Central memory CD8-positive, alpha-beta T cell (primary cell): ENCODE measurements around the gene RAB42.

Experiments used
- ATAC-seq: fragments of 150-1000 bp; cut with Tn5 transposase; replicated peaks from 2 replicates; pipeline ENCODE4 v1.10.0; 2022; ENCODE audit warnings: mild to moderate bottlenecking, moderate FRiP score, moderate number of reproducible peaks; ENCODE audit not compliant: poor library complexity, severe bottlenecking; ENCODE audit errors: extremely low read depth
- DNase-seq, 2 donors: peaks; one replicate each; pipeline ENCODE4 v3.0.0; 2021; ENCODE audit warnings: low spot score in 2 of 2
- H3K27ac Mint-ChIP-seq: one replicate; pipeline ENCODE4 v1.8.0; 2022; ENCODE audit warnings: low read depth, mild to moderate bottlenecking, moderate library complexity, mixed read lengths
- H3K27me3 Mint-ChIP-seq: one replicate; pipeline ENCODE4 v1.8.0; 2022; ENCODE audit warnings: mixed read lengths
- H3K36me3 Mint-ChIP-seq: one replicate; pipeline ENCODE4 v1.8.0; 2022; ENCODE audit warnings: mild to moderate bottlenecking, moderate library complexity, mixed read lengths; ENCODE audit not compliant: insufficient read depth
- H3K4me1 Mint-ChIP-seq: one replicate; pipeline ENCODE4 v1.8.0; 2022; ENCODE audit warnings: mixed read lengths
- H3K4me3 Mint-ChIP-seq: one replicate; pipeline ENCODE4 v1.8.0; 2022; ENCODE audit warnings: mild to moderate bottlenecking, moderate library complexity, mixed read lengths
- H3K9me3 Mint-ChIP-seq: one replicate; pipeline ENCODE4 v1.8.0; 2022; ENCODE audit warnings: mixed read lengths

Gene RAB42

DNA sequence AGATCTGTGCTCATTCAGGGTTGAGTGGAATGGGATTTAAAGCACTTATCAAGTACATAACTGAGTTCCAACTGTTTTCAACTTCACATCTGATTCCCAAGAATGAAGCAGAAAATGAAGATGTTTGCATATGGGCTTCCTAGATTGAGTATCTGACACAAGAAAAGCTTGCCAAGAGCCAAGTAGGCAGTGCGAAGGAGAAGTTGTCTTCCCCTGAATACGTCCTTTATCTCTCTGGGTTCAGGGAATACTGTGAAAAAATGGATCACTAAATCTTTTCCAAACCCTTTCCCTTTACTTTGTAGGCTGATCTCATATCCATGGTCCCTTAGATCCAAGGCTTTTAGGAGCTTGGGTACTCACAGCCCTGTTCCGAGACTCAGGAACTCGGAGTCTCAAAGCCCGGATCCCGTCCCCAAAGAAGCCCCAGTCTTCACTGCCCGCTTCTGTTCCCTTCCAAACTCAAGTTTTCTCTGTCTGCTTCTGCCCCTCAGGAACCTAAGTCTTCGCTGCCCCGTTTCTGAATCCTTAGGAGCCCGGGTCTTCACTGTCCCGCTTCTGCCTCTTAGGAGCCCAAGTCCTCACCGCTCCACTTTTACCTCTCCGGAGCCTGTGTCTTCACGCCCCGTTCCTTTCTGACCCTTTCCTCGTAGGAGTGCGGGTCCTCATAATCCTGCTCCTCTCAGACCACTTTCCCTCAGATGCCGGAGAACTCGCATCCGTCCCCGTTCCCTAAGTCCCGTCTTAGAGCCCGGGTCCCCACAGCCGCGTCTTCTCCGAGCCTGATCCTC is 50.2 kb downstream of the RAB42 start:
- Mint-ChIP-seq H3K4me3 (peak overlapping the region; percentile 100), H3K9me3 (no peaks in the 10 kb centered on the region), H3K36me3 (peaks cover 21% of the 10 kb centered on the region), H3K4me1 (peaks cover 32% of the 10 kb centered on the region), H3K27me3 (no peaks in the 10 kb centered on the region), H3K27ac (peak overlapping the region; percentile 100)
- DNase-seq, result no peak
- peak; percentile 3 for ATAC-seq

GRCh38 chr1:28642847-28643635 is 51.0 kb downstream of the RAB42 start, which contains the start of gene TAF12:
TAF12 (minus strand) TSS chr1:28643067; CDS start chr1:28622081, 20,986 bp downstream.
- DNase-seq (peak; percentile 71 to 83), ATAC-seq (peak; percentile 86)
- peaks cover 36% of the 10 kb centered on the region for H3K4me1 Mint-ChIP-seq
- H3K9me3 Mint-ChIP-seq, result no peaks in the 10 kb centered on the region
- peak within 1 kb of the TSS; percentile 100 for H3K4me3 Mint-ChIP-seq
- peaks cover 24% of the 10 kb centered on the region for H3K36me3 Mint-ChIP-seq
- H3K27me3 Mint-ChIP-seq, result no peaks in the 10 kb centered on the region
- H3K27ac Mint-ChIP-seq, result peak within 1 kb of the TSS; percentile 100

DNA sequence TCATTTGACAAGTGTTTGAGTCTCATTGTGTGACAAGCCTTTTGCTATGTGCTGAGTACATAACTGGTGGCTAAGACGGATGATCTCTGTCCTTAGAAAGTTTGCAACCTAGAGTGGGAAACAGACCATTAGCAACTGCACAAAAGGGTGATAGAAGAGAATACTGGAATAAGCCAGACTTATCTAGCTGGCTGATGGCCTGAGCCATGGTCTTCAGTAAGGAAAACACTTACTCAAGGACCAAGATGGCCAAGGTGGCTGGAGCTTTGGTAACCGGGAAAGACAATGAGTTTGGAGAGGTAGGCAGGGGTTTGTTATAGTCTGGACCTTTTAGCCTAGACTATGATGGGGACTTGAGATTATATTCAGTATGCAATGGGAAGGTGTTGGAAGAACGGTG is 52.4 kb downstream of the RAB42 start:
- peak overlapping the region; percentile 100 for H3K4me3 Mint-ChIP-seq
- peaks cover 44% of the 10 kb centered on the region for H3K4me1 Mint-ChIP-seq
- H3K27me3 Mint-ChIP-seq, result no peaks in the 10 kb centered on the region

More for the DNA sequence above, 52.4 kb downstream of the RAB42 start:
- ATAC-seq, result no peak
- H3K9me3 Mint-ChIP-seq, result no peaks in the 10 kb centered on the region
- H3K36me3 Mint-ChIP-seq, result peaks cover 35% of the 10 kb centered on the region
- no peak for DNase-seq
- peak overlapping the region; percentile 100 for H3K27ac Mint-ChIP-seq
